Central memory CD8-positive, alpha-beta T cell (primary cell): ENCODE measurements around the gene RNF114.

Experiments used
- ATAC-seq: fragments of 150-1000 bp; cut with Tn5 transposase; replicated peaks from 2 replicates; pipeline ENCODE4 v1.10.0; 2022; ENCODE audit warnings: mild to moderate bottlenecking, moderate FRiP score, moderate number of reproducible peaks; ENCODE audit not compliant: poor library complexity, severe bottlenecking; ENCODE audit errors: extremely low read depth
- DNase-seq, 2 donors: peaks; one replicate each; pipeline ENCODE4 v3.0.0; 2021; ENCODE audit warnings: low spot score in 2 of 2
- H3K27ac Mint-ChIP-seq: one replicate; pipeline ENCODE4 v1.8.0; 2022; ENCODE audit warnings: low read depth, mild to moderate bottlenecking, moderate library complexity, mixed read lengths
- H3K27me3 Mint-ChIP-seq: one replicate; pipeline ENCODE4 v1.8.0; 2022; ENCODE audit warnings: mixed read lengths
- H3K36me3 Mint-ChIP-seq: one replicate; pipeline ENCODE4 v1.8.0; 2022; ENCODE audit warnings: mild to moderate bottlenecking, moderate library complexity, mixed read lengths; ENCODE audit not compliant: insufficient read depth
- H3K4me1 Mint-ChIP-seq: one replicate; pipeline ENCODE4 v1.8.0; 2022; ENCODE audit warnings: mixed read lengths
- H3K4me3 Mint-ChIP-seq: one replicate; pipeline ENCODE4 v1.8.0; 2022; ENCODE audit warnings: mild to moderate bottlenecking, moderate library complexity, mixed read lengths
- H3K9me3 Mint-ChIP-seq: one replicate; pipeline ENCODE4 v1.8.0; 2022; ENCODE audit warnings: mixed read lengths

The RNF114 gene, protein sequence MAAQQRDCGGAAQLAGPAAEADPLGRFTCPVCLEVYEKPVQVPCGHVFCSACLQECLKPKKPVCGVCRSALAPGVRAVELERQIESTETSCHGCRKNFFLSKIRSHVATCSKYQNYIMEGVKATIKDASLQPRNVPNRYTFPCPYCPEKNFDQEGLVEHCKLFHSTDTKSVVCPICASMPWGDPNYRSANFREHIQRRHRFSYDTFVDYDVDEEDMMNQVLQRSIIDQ

DNA sequence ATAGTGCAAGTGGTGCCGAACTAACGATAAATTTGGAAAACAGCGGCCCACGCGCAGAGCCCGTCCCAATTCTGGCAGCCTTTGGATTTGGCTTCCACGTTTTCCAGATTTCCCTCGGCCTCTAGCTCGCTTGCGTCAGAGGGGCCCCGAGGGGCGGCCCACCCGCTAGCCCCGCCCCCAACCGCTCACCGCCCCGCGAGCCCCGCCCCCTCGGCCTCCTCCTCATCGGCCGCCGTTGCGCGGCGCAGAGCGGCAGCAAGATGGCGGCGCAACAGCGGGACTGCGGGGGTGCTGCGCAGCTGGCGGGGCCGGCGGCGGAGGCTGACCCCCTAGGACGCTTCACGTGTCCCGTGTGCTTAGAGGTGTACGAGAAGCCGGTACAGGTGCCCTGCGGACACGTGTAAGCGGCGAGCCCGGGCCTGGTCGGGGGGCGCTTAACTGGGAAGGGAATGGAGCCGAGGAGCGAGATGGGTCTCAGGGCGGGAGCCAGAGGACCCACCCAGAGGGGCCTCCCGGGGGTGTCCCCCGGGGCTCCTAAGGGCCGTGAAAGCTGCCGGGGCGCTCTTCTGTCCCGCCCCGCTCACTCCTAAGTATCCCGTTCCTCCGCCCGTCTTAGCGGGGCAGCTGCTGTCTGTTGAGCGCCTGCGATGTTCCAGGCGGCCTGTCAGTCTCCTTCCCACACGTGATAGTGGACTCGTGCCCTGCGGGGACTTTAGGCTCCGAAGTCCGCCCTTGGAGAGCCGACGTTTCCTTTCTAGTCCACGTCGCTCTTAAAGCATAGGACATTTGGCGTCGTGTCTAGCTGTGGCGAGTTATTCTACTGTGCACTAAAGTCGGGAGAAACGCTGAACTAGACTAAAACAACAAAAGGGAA, at the start of gene RNF114:
TSS of gene RNF114 (plus strand) at position 245 of the 874 bp plus-strand sequence. CDS start at position 261, 16 bp downstream.
- peak; percentile 75 to 78 for DNase-seq
- Mint-ChIP-seq H3K27ac (peak within 1 kb of the TSS; percentile 91), H3K9me3 (no peaks in the 10 kb centered on the region)

DNA sequence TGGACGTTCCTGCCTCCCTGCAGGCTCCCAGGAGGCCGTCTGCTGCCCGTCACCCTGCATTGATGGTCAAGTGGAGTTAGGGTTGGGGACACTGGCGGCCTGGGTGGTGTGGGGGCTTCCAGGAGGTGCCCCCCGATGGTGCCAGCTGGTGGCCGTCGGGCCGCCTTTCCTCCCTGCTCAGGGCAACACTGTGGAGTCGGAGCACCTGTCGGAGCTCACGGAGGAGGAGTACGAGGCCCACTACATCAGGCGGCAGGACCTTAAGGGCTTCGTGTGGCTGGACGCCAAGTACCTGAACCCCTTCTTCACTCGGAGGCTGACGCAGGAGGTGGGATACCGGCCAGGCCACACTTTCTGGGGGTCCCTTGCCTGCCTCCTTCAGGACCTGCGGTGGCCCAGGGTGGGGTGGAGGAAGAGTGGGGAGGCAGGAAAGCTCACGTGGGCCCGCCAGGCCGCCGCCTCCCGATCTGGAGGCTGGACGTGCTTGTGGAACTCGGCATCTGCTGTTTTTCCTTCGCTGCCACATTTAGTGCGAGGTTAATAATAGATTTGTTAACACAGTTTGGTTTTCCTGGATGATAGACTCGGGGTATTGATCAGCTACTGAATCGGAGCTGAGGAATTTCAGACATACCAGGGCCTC, 49.5 kb upstream of the RNF114 start:
- peaks cover 35% of the 10 kb centered on the region for H3K36me3 Mint-ChIP-seq
- H3K4me1 Mint-ChIP-seq, result peaks cover 12% of the 10 kb centered on the region
- no peak overlapping the region for H3K4me3 Mint-ChIP-seq
- H3K27ac Mint-ChIP-seq, result peak overlapping the region; percentile 71
- no peak for DNase-seq
- no peaks in the 10 kb centered on the region for H3K27me3 Mint-ChIP-seq
- no peak for ATAC-seq
- no peaks in the 10 kb centered on the region for H3K9me3 Mint-ChIP-seq

More for the DNA sequence above, at the start of gene RNF114:
- Mint-ChIP-seq H3K36me3 (peaks cover 26% of the 10 kb centered on the region), H3K27me3 (no peaks in the 10 kb centered on the region), H3K4me3 (peak within 1 kb of the TSS; percentile 97), H3K4me1 (peaks cover 49% of the 10 kb centered on the region)
- peak; percentile 88 for ATAC-seq

DNA sequence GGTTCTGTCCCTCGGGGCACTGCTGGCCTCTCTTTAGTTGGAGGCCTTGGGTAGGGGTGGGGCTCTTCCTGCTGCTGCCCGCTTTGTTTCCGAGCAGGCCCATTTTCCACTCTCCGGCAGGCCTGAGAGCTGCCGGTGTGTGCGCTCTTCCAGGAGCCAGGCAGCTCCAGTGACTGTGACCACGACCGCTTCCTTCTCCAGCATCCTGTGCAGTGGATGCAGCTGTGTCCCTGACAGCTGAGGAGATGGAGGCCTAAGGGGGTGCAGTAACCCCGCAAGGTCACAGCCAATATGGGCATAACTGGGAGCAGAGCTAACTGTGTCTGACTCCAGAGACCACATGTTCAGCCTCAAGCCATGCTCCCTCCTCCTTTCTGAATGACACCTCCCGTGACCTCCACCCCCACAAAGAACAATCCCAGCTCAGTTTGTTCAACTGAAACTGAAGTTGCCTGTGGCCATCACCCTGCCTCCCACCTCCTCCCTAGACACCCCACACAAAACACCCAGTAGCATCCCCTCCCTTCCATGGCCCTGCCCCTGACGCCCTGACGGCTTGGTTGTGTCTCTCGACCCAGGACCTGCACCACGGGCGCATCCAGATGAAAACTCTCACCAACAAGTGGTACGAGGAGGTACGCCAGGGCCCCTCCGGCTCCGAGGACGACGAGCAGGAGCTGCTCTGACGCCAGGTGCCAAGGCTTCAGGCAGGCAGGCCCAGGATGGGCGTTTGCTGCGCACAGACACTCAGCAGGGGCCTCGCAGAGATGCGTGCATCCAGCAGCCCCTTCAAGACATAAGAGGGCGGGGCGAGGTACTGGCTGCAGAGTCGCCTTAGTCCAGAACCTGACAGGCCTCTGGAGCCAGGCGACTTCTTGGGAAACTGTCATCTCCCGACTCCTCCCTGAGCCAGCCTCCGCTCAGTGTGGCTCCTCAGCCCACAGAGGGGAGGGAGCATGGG, 48.7 kb upstream of the RNF114 start:
- no peak for DNase-seq
- ATAC-seq, result no peak
- no peaks in the 10 kb centered on the region for H3K9me3 Mint-ChIP-seq
- H3K4me1 Mint-ChIP-seq, result peaks cover 12% of the 10 kb centered on the region
- H3K4me3 Mint-ChIP-seq, result no peak overlapping the region
- H3K27ac Mint-ChIP-seq, result no peak overlapping the region
- peaks cover 31% of the 10 kb centered on the region for H3K36me3 Mint-ChIP-seq
- no peaks in the 10 kb centered on the region for H3K27me3 Mint-ChIP-seq

- H3K4me3 Mint-ChIP-seq, result no peak overlapping the region
These were observed 47.8 kb upstream of the RNF114 start for GRCh38 chr20:49888212-49889000.

GRCh38 chr20:49889001-49889934, 46.9 kb upstream of the RNF114 start:
- Mint-ChIP-seq H3K9me3 (no peaks in the 10 kb centered on the region), H3K4me1 (peaks cover 27% of the 10 kb centered on the region), H3K36me3 (peaks cover 30% of the 10 kb centered on the region), H3K27me3 (no peaks in the 10 kb centered on the region), H3K4me3 (no peak overlapping the region), H3K27ac (peak overlapping the region; percentile 19)
- DNase-seq, result no peak
- no peak for ATAC-seq

More at GRCh38 chr20:49888212-49889000, 47.8 kb upstream of the RNF114 start:
- DNase-seq, result peak; percentile 25 to 48
- H3K27ac Mint-ChIP-seq, result peak overlapping the region; percentile 19
- no peaks in the 10 kb centered on the region for H3K27me3 Mint-ChIP-seq
- ATAC-seq, result no peak
- H3K4me1 Mint-ChIP-seq, result peaks cover 18% of the 10 kb centered on the region
- peaks cover 31% of the 10 kb centered on the region for H3K36me3 Mint-ChIP-seq
- no peaks in the 10 kb centered on the region for H3K9me3 Mint-ChIP-seq

GRCh38 chr20:49889935-49890333, 46.3 kb upstream of the RNF114 start:
- Mint-ChIP-seq H3K27me3 (no peaks in the 10 kb centered on the region), H3K9me3 (no peaks in the 10 kb centered on the region), H3K36me3 (peaks cover 28% of the 10 kb centered on the region), H3K27ac (no peak overlapping the region), H3K4me1 (peaks cover 28% of the 10 kb centered on the region), H3K4me3 (no peak overlapping the region)
- DNase-seq, result no peak
- ATAC-seq, result no peak

DNA sequence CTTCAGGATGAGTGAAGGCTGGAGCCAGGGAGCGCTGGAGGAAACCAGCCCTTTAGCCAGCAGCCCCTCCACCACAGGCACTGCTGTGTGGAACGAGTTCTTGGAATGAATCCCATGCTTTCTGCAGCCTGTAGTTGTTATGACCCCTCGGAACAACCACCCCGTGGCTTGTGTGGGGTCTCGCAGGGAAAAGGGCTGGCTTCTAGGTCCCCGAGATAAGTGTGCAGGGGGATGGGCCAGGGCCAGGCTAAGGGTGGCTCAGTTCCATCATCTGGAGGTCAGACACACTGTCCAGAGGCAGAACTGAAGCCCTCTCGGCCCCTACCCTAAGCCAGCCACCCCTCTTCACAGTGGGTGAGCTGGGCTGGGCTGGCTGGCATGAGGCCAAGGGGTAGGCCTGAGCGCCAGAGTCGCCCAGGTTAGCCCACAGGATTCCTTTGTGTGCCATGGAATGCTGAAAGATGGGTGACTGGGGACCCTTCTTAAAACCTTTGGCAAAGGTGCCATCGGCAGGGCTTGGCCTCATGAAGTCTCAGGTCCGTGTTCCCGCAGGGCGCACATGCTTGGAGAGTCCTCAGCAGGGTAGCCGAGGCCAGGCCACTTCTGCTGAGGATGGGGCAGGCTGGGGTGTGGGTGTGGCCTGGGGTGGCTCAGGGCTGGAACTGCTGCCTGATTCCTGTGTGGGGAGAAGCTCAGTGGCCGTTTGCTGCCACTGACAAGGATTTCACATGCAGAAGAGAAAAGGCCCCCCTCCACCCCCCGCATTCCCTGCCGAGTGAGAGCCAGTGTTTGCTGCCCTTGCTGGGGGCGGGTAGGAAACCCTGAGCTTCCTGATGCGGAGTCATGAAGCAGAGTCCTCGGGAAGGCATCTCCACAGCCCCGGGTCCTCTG, 45.5 kb upstream of the RNF114 start:
- no peak overlapping the region for H3K27ac Mint-ChIP-seq
- DNase-seq, result no peak
- peaks cover 28% of the 10 kb centered on the region for H3K4me1 Mint-ChIP-seq
- peaks cover 26% of the 10 kb centered on the region for H3K36me3 Mint-ChIP-seq
- H3K27me3 Mint-ChIP-seq, result no peaks in the 10 kb centered on the region
- ATAC-seq, result no peak
- H3K4me3 Mint-ChIP-seq, result no peak overlapping the region
- H3K9me3 Mint-ChIP-seq, result no peaks in the 10 kb centered on the region

GRCh38 chr20:49891476-49892110, 44.6 kb upstream of the RNF114 start:
- Mint-ChIP-seq H3K4me3 (no peak overlapping the region), H3K36me3 (peaks cover 18% of the 10 kb centered on the region), H3K27me3 (no peaks in the 10 kb centered on the region), H3K4me1 (peaks cover 28% of the 10 kb centered on the region), H3K27ac (no peak overlapping the region), H3K9me3 (no peaks in the 10 kb centered on the region)
- DNase-seq (no peak), ATAC-seq (no peak)

DNA sequence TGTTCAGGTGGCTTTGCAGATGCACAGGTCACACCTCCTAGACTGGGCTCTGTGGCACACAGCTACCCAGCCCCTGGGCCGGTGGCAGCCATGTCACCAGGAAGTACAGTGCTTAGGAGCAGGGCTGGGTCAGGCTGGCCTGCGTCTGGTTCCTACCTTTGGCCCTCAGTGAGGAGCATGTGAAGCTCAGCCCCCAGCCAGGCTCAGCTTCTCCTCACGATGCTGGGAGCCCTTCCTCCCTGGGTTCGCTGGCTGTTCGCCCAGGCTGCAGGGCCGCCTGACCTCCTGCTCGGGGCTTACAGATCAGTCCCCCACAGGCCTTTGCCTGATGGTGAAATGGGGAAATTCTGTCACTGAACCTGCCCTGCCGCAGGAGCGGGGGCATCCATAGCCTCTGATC, 43.9 kb upstream of the RNF114 start:
- H3K4me1 Mint-ChIP-seq, result peaks cover 28% of the 10 kb centered on the region
- no peaks in the 10 kb centered on the region for H3K9me3 Mint-ChIP-seq
- no peaks in the 10 kb centered on the region for H3K27me3 Mint-ChIP-seq
- DNase-seq, result no peak
- ATAC-seq, result no peak
- H3K4me3 Mint-ChIP-seq, result no peak overlapping the region
- peaks cover 11% of the 10 kb centered on the region for H3K36me3 Mint-ChIP-seq
- peak overlapping the region; percentile 78 for H3K27ac Mint-ChIP-seq

- ATAC-seq, result no peak
- DNase-seq, result no peak
- no peaks in the 10 kb centered on the region for H3K27me3 Mint-ChIP-seq
- peak overlapping the region; percentile 68 for H3K4me3 Mint-ChIP-seq
- peak overlapping the region; percentile 78 for H3K27ac Mint-ChIP-seq
- H3K4me1 Mint-ChIP-seq, result peaks cover 28% of the 10 kb centered on the region
- no peaks in the 10 kb centered on the region for H3K9me3 Mint-ChIP-seq
- peaks cover 8% of the 10 kb centered on the region for H3K36me3 Mint-ChIP-seq
These were observed 43.4 kb upstream of the RNF114 start for GRCh38 chr20:49892817-49893216.
